IPS-18c (cell line): ENCODE measurements around the gene RAB11FIP4.

ENCODE experiments used
- H3K4me3 ChIP-seq: 2 replicates; pipeline ENCODE4 v1.7.0; 2013; ENCODE audit warnings: low read depth, mild to moderate bottlenecking, low read length, moderate library complexity; ENCODE audit not compliant: insufficient read depth
- H3K9me3 ChIP-seq: one replicate; pipeline ENCODE4 v1.6.1; 2013; ENCODE audit warnings: mild to moderate bottlenecking, low read length, moderate library complexity; ENCODE audit not compliant: control insufficient read depth, insufficient read depth

RAB11FIP4 gene

GRCh38 chr17:31586946-31587345, 195.5 kb downstream of the RAB11FIP4 start:
- Histone ChIP-seq H3K9me3 (no peaks in the 10 kb centered on the region), H3K4me3 (no peak overlapping the region)

- H3K4me3 ChIP-seq: no peak overlapping the region
- no peaks in the 10 kb centered on the region for H3K9me3 ChIP-seq
Observed at GRCh38 chr17:31587462-31587861, 196.0 kb downstream of the RAB11FIP4 start.
